ENCODE results near the gene MAFB. TPM values are rescaled to one million over a fixed set of nuclear protein-coding genes. Genes with fewer than 3 reads are reported as not detected.

The MAFB gene
- total and polyA plus RNA-seq, 9 of the 15 experiments (the other 6 are each of a cell fraction or from before 2014, with no cell fraction given) = 0.04 TPM; not detected in 8

DNA sequence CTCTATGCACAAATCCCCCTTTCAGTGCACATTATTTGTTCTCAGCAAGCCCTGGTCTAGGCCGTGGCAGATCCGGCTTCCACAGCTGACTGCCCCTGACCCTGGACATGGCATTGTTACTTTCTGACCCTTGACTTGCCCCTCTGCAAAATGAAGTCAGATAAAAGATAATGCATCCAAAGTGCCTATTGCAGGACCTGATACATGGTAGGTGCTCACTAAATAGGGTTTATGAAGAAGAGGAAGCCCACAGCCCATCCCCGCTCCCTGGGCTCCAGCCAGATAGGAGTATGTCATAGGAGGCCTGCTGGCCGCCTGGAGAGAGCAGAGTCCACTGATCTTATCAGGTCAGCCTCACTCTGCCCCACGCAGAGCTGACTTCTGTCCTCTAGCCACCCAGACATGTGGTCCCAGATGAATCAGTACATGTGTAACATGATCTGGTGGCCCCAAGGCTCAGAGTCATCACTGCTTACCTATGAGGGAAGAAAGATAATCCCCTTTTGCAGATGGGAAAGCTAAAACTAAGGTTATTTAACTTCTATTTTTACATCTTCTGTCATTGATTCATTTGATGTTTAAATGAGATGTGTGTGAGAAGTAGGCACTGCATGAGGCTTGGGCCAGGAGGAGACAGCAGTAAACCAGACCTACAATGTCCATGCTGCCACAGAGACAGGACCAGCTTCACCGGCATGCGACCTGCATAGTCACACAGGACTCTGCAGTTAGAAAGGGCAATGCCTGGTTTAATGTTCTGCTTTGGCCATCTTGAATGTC is 20.4 kb downstream of the MAFB start:
- intact Hi-C loops (cut with micrococcal nuclease) = no loop called here
- H3K4me3 ChIP-seq = no peak overlapping the region
- 0% methylated on average over 7 of the region's 7 CpGs for whole genome bisulfite sequencing (ENCODE audit: insufficient coverage, low coverage, missing lambda C conversion rate)
- H3K9ac ChIP-seq (ENCODE audit: insufficient read depth in 1 of 2, low read depth in 2 of 2, low read length in 2 of 2) = no peak overlapping the region
- no TSS peak for BruUV-seq (replicated peaks)
- ChIA-PET CTCF (ENCODE audit: low intra/inter-chr PET ratio) (no interaction called here), POLR2A (interaction anchor here (0.6 to 1.0 kb wide), 3 partner anchors 9 to 177 kb away, joined by 3 read pairs; no protein-coding TSS in a partner anchor)
- no peaks in the 10 kb centered on the region for H3K9me1 ChIP-seq (ENCODE audit: control insufficient read depth, insufficient read depth, low read length)
- H2AFZ ChIP-seq (ENCODE audit: low read depth, low read length) = no peak overlapping the region
- H3K27ac ChIP-seq (ENCODE audit: extremely low read depth, low read depth, low read length) = no peak overlapping the region
- in situ Hi-C loops (cut with MboI) = no loop called here
- TF ChIP-seq ZNF407 (IDR thresholded peaks at IDR 0.05; ENCODE audit: low read depth) = no peak
- TF ChIP-seq ZNF121 (CRISPR knock-in tag; conservative IDR thresholded peaks at IDR 0.05) = no peak
- TF ChIP-seq SUPT5H (IDR thresholded peaks at IDR 0.05) = no peak
- TF ChIP-seq NR1H2 (CRISPR knock-in tag; IDR thresholded peaks at IDR 0.05) = no peak
- TF ChIP-seq HDGF (IDR thresholded peaks at IDR 0.05) = no peak
- no peak for TF ChIP-seq TEAD4 (IDR thresholded peaks at IDR 0.05; ENCODE audit: low read length)
- no peak for TF ChIP-seq TEAD4 (CRISPR knock-in tag; IDR thresholded peaks at IDR 0.05; ENCODE audit: borderline replicate concordance)
- no peak for TF ChIP-seq KDM4B (IDR thresholded peaks at IDR 0.05; ENCODE audit: borderline replicate concordance in 2 of 2, low read depth in 1 of 2)
- no peak for TF ChIP-seq MYC (IDR thresholded peaks at IDR 0.05; ENCODE audit: low read depth, low read length)
- TF ChIP-seq MYC (CRISPR knock-in tag; IDR thresholded peaks at IDR 0.05; ENCODE audit: borderline replicate concordance, low read depth) = no peak
- no peak for TF ChIP-seq EWSR1 (IDR thresholded peaks at IDR 0.05; ENCODE audit: borderline replicate concordance, low read depth, partially characterized antibody)
- TF ChIP-seq MCM3 (IDR thresholded peaks at IDR 0.05) = no peak
- no peak for TF ChIP-seq ZFX (CRISPR knock-in tag; IDR thresholded peaks at IDR 0.05)
- no peak for TF ChIP-seq GABPB1 (CRISPR knock-in tag; IDR thresholded peaks at IDR 0.05)
- no peak for FAIRE-seq
- H3K4me1 ChIP-seq (replicated peaks in 1 of 2; ENCODE audit: control insufficient read depth in 2 of 2, insufficient read depth in 2 of 2, low read length in 2 of 2) = no peaks in the 10 kb centered on the region
- ATAC-seq = no peak
- no peaks in the 10 kb centered on the region for H3K36me3 ChIP-seq (ENCODE audit: control insufficient read depth, insufficient read depth, low read length)
- H3K4me2 ChIP-seq (ENCODE audit: insufficient read depth, low read length) = no peak overlapping the region
- H4K20me1 ChIP-seq (replicated peaks; ENCODE audit: control insufficient read depth, insufficient read depth, low read length) = no peaks in the 10 kb centered on the region
- no peaks in the 10 kb centered on the region for H3K79me2 ChIP-seq (ENCODE audit: control insufficient read depth, insufficient read depth, low read length)
- no peaks in the 10 kb centered on the region for H3K9me3 ChIP-seq (replicated peaks; ENCODE audit: control insufficient read depth, insufficient read depth, low read depth, low read length)
- peak in 1 of 4 experiments; percentile 5 for DNase-seq (ENCODE audit: extremely low read depth in 1 of 4, low spot score in 3 of 4)
- peaks cover 2 to 12% of the 10 kb centered on the region in 2 experiments; a peak in 3 of 5 replicates for H3K27me3 ChIP-seq (ENCODE audit: control insufficient read depth in 2 of 2, insufficient read depth in 2 of 2, low read length in 2 of 2)
